Measurements from ENCODE around the gene SKAP1. TPM values are rescaled to one million over a fixed set of nuclear protein-coding genes. Genes with fewer than 3 reads are reported as not detected.

The SKAP1 gene
- total RNA-seq, 4 donors from 2014 or later, result not detected

GRCh38 chr17:48128400-48128799 lies 301.6 kb downstream of the SKAP1 start:
- Histone ChIP-seq H3K4me1 (no peaks in the 10 kb centered on the region), H3K27ac (no peak overlapping the region), H3K27me3 (no peaks in the 10 kb centered on the region), H3K4me3 (no peak overlapping the region), H3K9me3 (no peaks in the 10 kb centered on the region), H3K36me3 (peaks cover 0 to 7% of the 10 kb centered on the region in 2 donors)
- in situ Hi-C loops (cut with MboI; ENCODE audit: low sequenced_read_pairs in 4 of 4) (loop anchor here in 2 of 4 donors (5.0 to 25.0 kb wide), 3 partner anchors 46 to 291 kb away; partner anchors contain the start of genes LRRC46 (in 1 of the 2), MRPL10 (in 1 of the 2) and SCRN2 (in 1 of the 2)), intact Hi-C loops (cut with DNase I; ENCODE audit: low total_unique reads) (no loop called here)
- TF ChIP-seq CTCF (IDR thresholded peaks at IDR 0.05 in 4 of 5, conservative IDR thresholded peaks at IDR 0.05 in 1 of 5), result no peak
- TF ChIP-seq POLR2A (IDR thresholded peaks at IDR 0.05), result no peak
- DNase-seq, result no peak
- ATAC-seq, result no peak

GRCh38 chr17:48127371-48128051 lies 302.5 kb downstream of the SKAP1 start:
- no peak for ATAC-seq
- no peak overlapping the region for H3K4me3 ChIP-seq
- H3K36me3 ChIP-seq, result peaks cover 0 to 16% of the 10 kb centered on the region in 2 donors
- no peaks in the 10 kb centered on the region for H3K9me3 ChIP-seq
- TF ChIP-seq POLR2A (IDR thresholded peaks at IDR 0.05) (no peak), CTCF (IDR thresholded peaks at IDR 0.05 in 4 of 5, conservative IDR thresholded peaks at IDR 0.05 in 1 of 5) (no peak)
- intact Hi-C loops (cut with DNase I; ENCODE audit: low total_unique reads) (no loop called here), in situ Hi-C loops (cut with MboI; ENCODE audit: low sequenced_read_pairs in 4 of 4) (loop anchor here in 2 of 4 donors (5.0 to 25.0 kb wide), 3 partner anchors 45 to 290 kb away; partner anchors contain the start of genes LRRC46 (in 1 of the 2), MRPL10 (in 1 of the 2) and SCRN2 (in 1 of the 2))
- no peaks in the 10 kb centered on the region for H3K27me3 ChIP-seq
- no peak for DNase-seq
- no peaks in the 10 kb centered on the region for H3K4me1 ChIP-seq
- no peak overlapping the region for H3K27ac ChIP-seq

GRCh38 chr17:48126532-48126850 lies 303.5 kb downstream of the SKAP1 start:
- no peak for DNase-seq
- no peak overlapping the region for H3K4me3 ChIP-seq
- intact Hi-C loops (cut with DNase I; ENCODE audit: low total_unique reads), result no loop called here
- H3K36me3 ChIP-seq, result peaks cover 0 to 26% of the 10 kb centered on the region in 2 donors
- H3K27me3 ChIP-seq, result no peaks in the 10 kb centered on the region
- in situ Hi-C loops (cut with MboI; ENCODE audit: low sequenced_read_pairs in 4 of 4), result loop anchor here in 2 of 4 donors (5.0 to 25.0 kb wide), 3 partner anchors 44 to 289 kb away; partner anchors contain the start of genes LRRC46 (in 1 of the 2), MRPL10 (in 1 of the 2) and SCRN2 (in 1 of the 2)
- TF ChIP-seq CTCF (IDR thresholded peaks at IDR 0.05 in 4 of 5, conservative IDR thresholded peaks at IDR 0.05 in 1 of 5), result no peak
- TF ChIP-seq POLR2A (IDR thresholded peaks at IDR 0.05), result no peak
- H3K9me3 ChIP-seq, result no peaks in the 10 kb centered on the region
- no peak for ATAC-seq
- no peaks in the 10 kb centered on the region for H3K4me1 ChIP-seq
- H3K27ac ChIP-seq, result no peak overlapping the region

- no peak for DNase-seq
- H3K4me3 ChIP-seq, result no peak overlapping the region
- intact Hi-C loops (cut with DNase I; ENCODE audit: low total_unique reads), result no loop called here
- no peak overlapping the region for H3K27ac ChIP-seq
- no peaks in the 10 kb centered on the region for H3K27me3 ChIP-seq
- no peak for TF ChIP-seq POLR2A (IDR thresholded peaks at IDR 0.05)
- TF ChIP-seq CTCF (IDR thresholded peaks at IDR 0.05 in 4 of 5, conservative IDR thresholded peaks at IDR 0.05 in 1 of 5), result no peak
- no peaks in the 10 kb centered on the region for H3K9me3 ChIP-seq
- in situ Hi-C loops (cut with MboI; ENCODE audit: low sequenced_read_pairs in 4 of 4), result loop anchor here in 2 of 4 donors (5.0 to 25.0 kb wide), 3 partner anchors 44 to 289 kb away; partner anchors contain the start of genes LRRC46 (in 1 of the 2), MRPL10 (in 1 of the 2) and SCRN2 (in 1 of the 2)
- H3K36me3 ChIP-seq, result peaks cover 0 to 31% of the 10 kb centered on the region in 2 donors
- H3K4me1 ChIP-seq, result no peaks in the 10 kb centered on the region
- ATAC-seq, result no peak
Observed at GRCh38 chr17:48125829-48126531, 304.0 kb downstream of the SKAP1 start.

All from gastrocnemius medialis (tissue), 4 donors.